HG03103 (cell line): ENCODE results near the gene TESK1.
"Not testable (repeated sequence)": the region's sequence is repeated elsewhere in the genome, so short reads cannot be mapped to it uniquely, and the experiment has no call there.

Experiments used
- ATAC-seq: cut with Tn5 transposase; IDR thresholded peaks from one replicate; pipeline ENCODE4 v1.9.1; 2021; ENCODE audit warnings: low read depth; ENCODE audit not compliant: unreplicated experiment

TESK1 gene

GRCh38 chr9:35611230-35611797, 6.3 kb downstream of the TESK1 start:
- no peak for ATAC-seq

GRCh38 chr9:35612066-35612465, 7.0 kb downstream of the TESK1 start:
- not testable (repeated sequence) for ATAC-seq

- ATAC-seq: no peak
These were observed 7.8 kb downstream of the TESK1 start for GRCh38 chr9:35612843-35613242.

- no peak for ATAC-seq
These were observed 11.1 kb downstream of the TESK1 start for GRCh38 chr9:35615981-35616680.

GRCh38 chr9:35616681-35617459, 11.8 kb downstream of the TESK1 start:
- no peak for ATAC-seq

- ATAC-seq: no peak
These were observed 12.5 kb downstream of the TESK1 start for GRCh38 chr9:35617548-35617947.

GRCh38 chr9:35618325-35618727, 13.3 kb downstream of the TESK1 start, which contains the start of gene CD72:
Gene CD72, minus strand, starts transcription at chr9:35618413. Its CDS starts 110 bp downstream, at chr9:35618303.
- no peak for ATAC-seq

GRCh38 chr9:35618854-35619799, 14.1 kb downstream of the TESK1 start:
- no peak for ATAC-seq

- ATAC-seq: no peak
These were observed 14.7 kb downstream of the TESK1 start for GRCh38 chr9:35619800-35620158.

GRCh38 chr9:35627575-35627974, 22.5 kb downstream of the TESK1 start:
- no peak for ATAC-seq

GRCh38 chr9:35628389-35628991, 23.4 kb downstream of the TESK1 start:
- no peak for ATAC-seq

- no peak for ATAC-seq
These were observed 24.5 kb downstream of the TESK1 start for GRCh38 chr9:35629597-35629996.

GRCh38 chr9:35635730-35636129, 30.7 kb downstream of the TESK1 start:
- no peak for ATAC-seq

- ATAC-seq: no peak
These were observed 31.2 kb downstream of the TESK1 start for GRCh38 chr9:35636135-35636876.

- not testable (repeated sequence) for ATAC-seq
These were observed 31.8 kb downstream of the TESK1 start for GRCh38 chr9:35636877-35637246.

- not testable (repeated sequence) for ATAC-seq
These were observed 32.4 kb downstream of the TESK1 start for GRCh38 chr9:35637427-35637955.

- not testable (repeated sequence) for ATAC-seq
These were observed 33.7 kb downstream of the TESK1 start for GRCh38 chr9:35638751-35639150.

- ATAC-seq: not testable (repeated sequence)
These were observed 34.2 kb downstream of the TESK1 start for GRCh38 chr9:35639225-35639624.

GRCh38 chr9:35639631-35640030, 34.6 kb downstream of the TESK1 start:
- ATAC-seq: no peak
